OCI-LY3 (cell line): Measurements from ENCODE around the gene HOXB6.

Source experiments
- CTCF ChIP-seq: fragments of 200-600, 300-600 bp; sonication (generic); IDR thresholded peaks from 2 replicates; pipeline ENCODE4 v1.5.1; 2014; ENCODE audit warnings: antibody characterized with exemption, low read length, low read depth
- EZH2phosphoT487 ChIP-seq: fragments of 200-600 bp; shearing (Covaris generic); IDR thresholded peaks from 2 replicates; pipeline ENCODE4 v1.6.1; 2018; ENCODE audit warnings: antibody characterized with exemption, mixed run types, low read depth

- no peak for TF ChIP-seq CTCF
- no peak for TF ChIP-seq EZH2phosphoT487
Measured at GRCh38 chr17:48588074-48588415, 16.7 kb downstream of the HOXB6 start.
